Hematopoietic multipotent progenitor cell treated with erythropoietin and hydrocortisone succinate and interleukin-3 and kit ligand, for 15 days (in vitro differentiated cells): ENCODE results near the gene GAS1.

Experiments
- DNase-seq: peaks from one replicate; pipeline ENCODE4 v3.0.0-alpha.2; 2015; ENCODE audit warnings: low spot score

Gene GAS1

DNA sequence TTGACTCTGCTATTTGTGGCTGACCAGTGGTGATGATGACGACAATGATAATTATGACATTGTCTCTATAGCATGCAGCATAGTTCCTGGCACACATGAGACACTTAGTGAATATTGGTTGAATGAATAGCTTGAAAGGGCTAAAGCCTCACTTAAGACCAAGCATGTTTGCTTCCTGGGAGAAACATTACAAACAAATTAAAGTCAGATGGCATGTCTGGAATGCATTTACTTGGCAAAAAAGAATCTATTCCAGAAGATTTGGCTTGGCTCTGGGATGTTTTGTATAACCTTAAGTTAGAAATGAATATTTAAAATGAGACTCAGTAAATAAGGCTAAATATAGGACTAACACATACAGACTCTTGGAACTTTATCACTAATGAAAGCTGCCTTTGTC is 21.6 kb downstream of the GAS1 start:
- no peak for DNase-seq

DNA sequence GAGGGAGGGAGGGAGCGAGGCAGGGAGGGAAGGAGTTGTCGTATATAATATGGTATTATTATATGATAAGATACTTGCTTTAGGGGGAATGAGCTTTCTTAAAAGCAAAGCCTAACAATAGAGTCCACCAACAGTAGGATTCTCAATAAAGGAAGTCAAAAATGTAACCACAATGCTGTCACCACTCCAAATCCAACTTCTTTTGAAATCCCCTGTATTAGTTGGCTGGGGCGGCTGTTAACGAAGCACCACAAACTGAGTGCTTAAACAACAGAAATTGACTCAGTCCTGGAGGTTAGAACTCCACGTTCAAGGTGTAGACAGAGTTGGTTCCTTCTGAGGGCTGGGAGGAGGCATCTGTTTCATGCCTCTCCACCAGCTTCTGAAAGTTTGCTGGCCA is 23.1 kb downstream of the GAS1 start:
- DNase-seq: no peak

DNA sequence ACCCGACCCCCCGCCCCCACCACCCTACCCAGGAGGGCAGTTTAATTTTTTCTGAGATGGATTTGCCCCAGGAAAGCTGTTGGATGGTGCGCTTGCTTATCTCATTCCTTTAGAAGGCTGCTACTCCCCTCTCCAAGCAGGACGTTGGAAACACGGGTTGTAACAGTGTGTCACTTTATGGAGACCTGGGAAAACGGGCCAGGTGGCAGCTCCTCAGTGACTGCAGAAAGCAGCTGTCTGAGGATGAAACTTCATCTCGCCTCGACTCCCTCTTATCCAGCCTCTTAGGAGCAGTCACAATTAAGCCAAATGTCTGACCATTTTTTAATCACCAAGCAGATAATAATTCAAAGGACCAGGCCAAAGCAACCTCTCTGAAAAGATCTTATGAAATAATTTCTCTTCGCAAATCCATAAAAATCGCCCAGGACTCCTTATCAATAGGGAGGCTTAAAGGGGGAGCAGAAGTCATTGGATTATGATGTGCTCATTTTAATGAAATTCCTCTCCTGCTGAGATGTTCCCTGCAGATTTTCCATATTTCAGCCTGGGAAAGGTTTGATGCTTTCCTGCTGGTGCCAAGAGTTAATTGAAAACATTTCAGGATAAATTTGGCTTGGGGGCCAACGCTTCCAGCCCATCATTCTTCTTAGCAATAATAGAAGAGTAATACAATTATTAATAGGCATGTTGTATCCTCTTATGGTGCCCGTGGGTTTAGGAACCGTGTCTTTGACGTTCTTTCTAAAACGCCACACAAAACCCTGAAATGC is 26.0 kb downstream of the GAS1 start:
- no peak for DNase-seq

DNA sequence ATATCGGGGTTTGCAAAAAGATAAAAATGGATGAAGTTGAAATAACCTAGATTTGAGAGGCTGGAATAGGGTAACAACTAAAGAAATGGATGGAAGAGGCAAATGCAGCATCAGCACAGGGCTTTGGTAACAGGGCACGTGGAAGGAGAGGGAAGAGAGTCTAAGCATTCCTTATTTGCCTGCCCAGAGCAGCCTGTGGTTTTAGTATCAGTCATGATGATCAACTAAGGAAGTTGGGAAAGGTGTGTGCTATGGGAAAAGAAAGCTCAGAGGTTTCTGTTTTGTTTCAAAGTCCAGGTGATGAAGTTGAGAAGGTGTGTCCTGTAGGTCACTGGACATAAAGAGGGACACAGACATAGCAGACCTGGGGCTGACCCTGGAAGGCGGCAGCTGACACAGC is 28.8 kb downstream of the GAS1 start:
- no peak for DNase-seq

DNA sequence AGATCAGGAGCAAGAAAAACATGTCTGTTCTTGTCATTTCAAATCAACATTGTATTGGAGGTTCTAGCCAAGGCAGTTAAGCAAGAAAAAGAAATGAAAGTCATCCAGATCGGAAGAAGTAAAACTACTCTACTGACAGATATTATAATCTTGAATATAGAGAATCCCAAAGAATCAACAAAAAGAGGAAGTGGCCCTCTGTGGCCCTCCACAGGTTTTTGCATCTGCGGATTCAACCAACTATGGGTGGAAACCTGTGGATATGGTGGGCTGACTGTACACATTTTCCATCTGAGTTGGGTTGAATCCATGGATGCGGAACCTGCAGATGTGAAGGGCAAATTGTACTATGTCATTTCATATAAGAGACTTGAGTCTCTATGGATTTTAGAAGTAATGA is 35.1 kb downstream of the GAS1 start:
- DNase-seq: no peak

DNA sequence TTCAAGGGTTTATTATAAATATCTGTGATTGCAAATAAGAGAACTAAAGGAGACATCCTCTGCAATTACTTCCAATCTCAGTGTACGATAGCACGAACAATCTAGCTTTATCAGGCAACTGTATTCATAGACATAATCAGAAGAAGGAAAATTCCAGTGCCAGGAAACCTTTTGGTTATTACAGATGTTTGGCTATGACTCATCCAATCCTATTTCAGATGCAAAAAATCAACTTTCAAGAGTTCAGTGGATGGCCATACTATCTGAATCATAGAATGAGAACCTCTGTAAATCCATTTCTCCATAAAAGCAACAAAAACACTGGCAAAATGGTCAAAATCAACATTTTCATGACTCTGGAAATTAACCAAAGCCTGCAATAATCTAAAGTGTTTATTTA is 37.9 kb downstream of the GAS1 start:
- no peak for DNase-seq

DNA sequence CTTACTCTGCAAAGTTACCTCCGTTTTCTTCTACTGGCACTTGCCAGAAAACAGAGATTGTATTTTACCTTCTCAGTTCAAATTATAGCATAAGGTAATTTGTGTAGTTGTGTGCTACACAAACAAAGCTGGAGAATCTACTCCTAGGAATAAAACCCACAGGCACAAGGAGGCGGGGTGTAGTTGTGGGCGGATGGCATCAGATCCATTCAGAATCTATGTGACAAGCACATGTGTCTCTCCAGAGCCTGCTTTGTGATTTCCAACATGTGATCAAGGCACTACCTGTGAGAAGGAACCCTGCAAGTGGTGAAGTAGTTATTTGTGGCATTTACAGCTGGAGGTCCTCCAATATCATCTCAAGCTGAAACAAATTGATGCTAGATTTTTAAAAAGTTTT is 39.0 kb downstream of the GAS1 start:
- DNase-seq: no peak

DNA sequence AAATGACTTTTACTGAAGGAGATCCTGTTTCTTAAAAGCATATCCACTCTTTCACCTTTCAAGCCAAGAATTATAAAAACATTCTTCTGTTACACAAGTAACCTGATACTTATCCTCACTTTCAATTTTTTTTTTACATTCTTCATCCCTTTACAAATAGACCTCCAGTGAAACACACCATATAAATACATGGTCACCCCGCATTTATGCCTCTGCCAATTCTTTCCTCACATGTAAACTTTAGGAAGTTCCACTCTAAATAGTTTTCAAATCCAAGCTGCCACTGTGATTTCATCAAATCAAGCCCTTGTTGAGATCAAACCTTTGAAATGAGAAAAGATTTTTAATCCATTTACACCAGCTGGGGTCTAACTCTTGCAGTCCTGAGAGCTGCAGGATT is 40.0 kb downstream of the GAS1 start:
- no peak for DNase-seq

DNA sequence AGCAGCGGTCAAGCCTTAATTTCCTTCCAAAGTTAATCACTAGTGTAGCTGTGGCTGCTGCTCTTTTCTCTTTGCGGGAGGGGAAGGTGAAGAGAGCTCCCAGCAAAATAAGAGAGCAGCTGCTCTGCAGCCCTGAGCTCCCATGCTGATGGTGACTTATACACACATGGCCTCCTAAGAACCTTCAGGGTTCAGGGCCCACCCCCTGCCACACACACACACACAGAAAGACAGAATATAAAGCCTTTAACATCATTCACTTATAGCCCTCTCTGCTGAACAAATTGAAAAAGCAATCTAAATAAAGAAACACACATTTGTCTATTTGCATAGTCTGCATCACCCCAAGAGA is 43.6 kb downstream of the GAS1 start:
- no peak for DNase-seq

DNA sequence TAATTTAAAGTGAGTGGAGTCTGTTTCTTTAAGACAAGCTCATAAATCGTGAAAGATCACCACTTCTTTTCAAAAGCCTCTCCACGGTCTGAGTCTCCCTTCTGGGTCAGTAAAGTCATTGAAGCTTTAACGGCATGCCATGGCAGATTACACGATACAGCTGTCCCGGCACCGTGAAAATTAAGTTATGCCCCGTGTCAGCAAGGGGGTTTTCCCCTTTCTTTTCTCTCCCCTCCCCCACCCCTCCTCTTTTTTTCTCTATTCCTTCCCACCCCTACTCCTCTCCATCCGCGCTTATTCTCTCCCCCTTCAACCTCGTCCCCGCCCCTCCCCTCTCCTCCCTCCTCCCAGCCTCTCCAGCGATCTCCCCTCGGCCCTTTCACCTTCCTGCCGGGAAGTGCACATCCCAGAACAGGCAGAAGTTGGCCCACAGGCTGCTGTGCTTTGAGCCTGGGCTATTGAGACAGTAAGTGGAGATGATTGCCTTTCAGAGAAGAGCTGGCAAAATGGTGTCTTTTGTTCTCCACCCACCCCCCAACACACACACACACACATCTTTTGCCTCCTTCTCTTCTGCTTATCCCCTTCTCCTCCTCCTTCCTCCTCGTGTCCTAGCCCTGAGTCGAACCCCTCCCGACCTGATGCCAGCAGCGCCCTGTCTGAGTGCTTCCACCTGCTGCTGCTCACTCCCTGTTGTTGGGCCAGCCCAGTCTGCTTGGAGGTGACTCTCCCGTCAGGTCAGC is 44.1 kb downstream of the GAS1 start:
- no peak for DNase-seq

DNA sequence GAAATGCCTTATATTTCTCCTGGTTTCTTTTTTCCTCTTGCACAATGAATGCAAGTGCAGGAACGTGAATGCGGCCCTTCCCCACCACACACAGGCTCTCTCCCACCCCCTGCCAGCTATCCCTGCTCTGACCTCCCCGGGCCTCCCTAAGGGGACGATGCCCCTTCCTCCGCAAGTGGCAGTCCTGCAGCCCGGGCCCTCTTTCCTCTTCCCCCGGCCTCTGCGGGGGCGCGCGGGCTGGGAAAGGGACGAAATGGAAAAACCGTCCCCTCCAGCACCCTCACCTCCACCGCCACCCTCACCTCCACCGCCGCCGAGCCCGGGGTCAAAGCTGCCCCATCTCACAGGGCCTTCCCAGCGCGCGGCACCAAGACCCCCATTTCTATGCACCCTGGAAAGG is 44.7 kb downstream of the GAS1 start:
- DNase-seq: no peak

DNA sequence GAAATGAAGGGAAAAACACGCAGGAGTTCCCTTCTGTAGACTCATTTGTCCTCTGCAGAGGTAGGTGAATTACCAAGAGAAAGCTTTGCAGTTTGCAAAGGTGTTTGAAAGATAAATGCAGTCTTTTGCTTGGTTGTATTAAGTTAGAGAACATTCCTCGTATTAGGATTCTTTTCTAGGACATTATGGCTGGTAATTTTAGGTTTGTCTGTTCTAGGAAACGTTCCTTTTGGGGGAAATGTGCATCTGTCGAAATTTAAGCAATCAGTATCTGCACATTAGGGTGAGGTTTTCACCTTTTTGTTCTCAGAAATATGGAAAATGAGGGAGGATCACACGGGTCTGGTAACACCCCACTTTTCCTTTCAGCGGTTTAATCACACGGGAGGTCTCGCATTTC is 45.1 kb downstream of the GAS1 start:
- DNase-seq: no peak

DNA sequence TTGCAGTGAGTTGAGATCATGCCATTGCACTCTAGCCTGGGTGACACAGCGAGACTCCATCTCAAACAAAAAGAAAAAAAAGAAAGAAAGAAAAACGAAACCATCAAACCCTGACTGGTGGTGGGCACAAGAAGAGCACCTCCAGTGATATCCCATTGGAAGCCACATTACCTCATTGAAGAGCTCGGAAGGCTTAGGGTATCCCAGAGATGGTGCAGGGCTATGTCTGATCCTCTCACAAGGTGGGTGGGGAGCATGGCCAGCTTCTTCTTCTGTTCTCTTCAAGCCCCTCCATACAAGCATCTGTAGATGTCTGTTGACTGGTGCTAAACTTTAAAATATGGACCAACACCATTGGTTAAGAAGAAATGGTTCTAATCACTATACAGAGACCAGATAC is 45.8 kb downstream of the GAS1 start:
- DNase-seq: no peak
